ENCODE data around the gene SH3GL1. TPM values are rescaled to one million over a fixed set of nuclear protein-coding genes. Genes with fewer than 3 reads are reported as not detected.

Gene SH3GL1
- total RNA-seq, 1 donor from 2014 or later = 115 TPM

DNA sequence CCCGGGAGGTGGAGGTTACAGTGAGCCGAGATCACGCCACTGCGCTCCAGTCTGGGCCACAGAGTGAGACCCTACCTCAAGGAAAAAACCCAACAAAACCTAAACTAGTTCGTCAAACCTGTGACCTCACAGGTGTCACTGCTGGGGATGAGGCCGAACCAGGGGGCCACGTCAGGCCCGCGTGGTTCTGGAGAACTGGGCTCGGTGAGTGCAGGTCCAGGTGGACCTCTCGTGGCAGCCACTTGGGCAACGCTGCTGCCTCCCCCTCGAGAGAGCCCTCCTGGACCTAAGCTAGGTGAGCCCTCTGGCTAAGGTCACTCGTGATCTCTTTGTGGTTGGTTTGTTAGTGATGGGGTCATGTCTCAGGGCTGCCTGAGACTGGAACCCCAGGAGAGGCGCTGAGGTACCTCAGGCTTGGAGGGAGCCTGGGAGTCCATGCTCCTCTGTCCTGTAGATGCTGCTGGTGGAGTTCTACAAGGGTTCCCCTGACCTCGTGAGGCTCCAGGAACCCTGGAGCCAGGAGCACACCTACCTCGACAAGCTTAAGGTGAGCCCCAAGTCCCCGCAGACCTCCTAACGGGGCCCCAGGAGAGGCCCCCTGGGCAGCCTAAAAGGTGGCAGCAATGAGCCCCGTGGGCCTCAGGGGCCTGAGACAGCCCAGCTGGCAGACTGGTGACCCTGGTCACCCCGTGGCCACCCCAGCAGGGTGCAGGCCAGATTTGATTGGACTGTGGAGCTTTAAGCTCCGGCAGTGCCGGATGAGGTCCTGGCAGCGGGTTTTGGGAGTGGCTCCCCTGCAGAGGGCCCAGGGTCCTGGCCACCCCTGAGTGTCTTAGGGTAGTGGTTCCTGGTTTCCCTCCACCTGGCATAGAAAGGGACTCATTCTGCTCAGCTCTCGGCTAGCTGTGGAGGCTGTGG is 41.4 kb downstream of the SH3GL1 start:
- DNase-seq (ENCODE audit: extremely low spot score, unreplicated experiment) = peak; percentile 80
- no peaks in the 10 kb centered on the region for H3K27me3 Mint-ChIP-seq (ENCODE audit: unreplicated experiment)
- peaks cover 12% of the 10 kb centered on the region for H3K36me3 Mint-ChIP-seq (ENCODE audit: unreplicated experiment)
- no peak overlapping the region for H3K27ac Mint-ChIP-seq (ENCODE audit: unreplicated experiment)
- TF ChIP-seq, protein P1, sequence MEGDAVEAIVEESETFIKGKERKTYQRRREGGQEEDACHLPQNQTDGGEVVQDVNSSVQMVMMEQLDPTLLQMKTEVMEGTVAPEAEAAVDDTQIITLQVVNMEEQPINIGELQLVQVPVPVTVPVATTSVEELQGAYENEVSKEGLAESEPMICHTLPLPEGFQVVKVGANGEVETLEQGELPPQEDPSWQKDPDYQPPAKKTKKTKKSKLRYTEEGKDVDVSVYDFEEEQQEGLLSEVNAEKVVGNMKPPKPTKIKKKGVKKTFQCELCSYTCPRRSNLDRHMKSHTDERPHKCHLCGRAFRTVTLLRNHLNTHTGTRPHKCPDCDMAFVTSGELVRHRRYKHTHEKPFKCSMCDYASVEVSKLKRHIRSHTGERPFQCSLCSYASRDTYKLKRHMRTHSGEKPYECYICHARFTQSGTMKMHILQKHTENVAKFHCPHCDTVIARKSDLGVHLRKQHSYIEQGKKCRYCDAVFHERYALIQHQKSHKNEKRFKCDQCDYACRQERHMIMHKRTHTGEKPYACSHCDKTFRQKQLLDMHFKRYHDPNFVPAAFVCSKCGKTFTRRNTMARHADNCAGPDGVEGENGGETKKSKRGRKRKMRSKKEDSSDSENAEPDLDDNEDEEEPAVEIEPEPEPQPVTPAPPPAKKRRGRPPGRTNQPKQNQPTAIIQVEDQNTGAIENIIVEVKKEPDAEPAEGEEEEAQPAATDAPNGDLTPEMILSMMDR (IDR thresholded peaks at IDR 0.05) = no peak
- H3K9me3 Mint-ChIP-seq (ENCODE audit: unreplicated experiment) = no peaks in the 10 kb centered on the region
- H3K4me1 Mint-ChIP-seq (ENCODE audit: unreplicated experiment) = peaks cover 8% of the 10 kb centered on the region
- no peak overlapping the region for H3K4me3 Mint-ChIP-seq (ENCODE audit: unreplicated experiment)

DNA sequence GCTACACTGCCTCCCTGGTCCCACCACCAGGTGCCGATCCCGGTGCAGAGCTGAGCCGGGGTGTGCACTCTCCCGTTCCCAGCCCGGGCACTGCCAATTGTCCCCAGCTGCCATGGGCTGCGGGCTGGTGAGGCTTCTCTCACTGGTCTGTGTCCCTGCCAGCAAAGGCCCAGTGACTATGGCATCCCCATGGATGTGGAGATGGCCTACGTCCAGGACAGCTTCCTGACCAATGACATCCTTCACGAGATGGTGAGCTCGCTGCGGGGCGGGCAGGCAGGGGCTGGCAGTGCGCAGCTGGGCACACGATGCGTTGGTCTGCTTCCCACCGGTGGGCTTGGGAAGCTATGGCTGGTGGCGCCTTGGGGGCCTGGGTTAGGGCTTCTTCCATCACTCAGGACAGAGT is 42.4 kb downstream of the SH3GL1 start:
- TF ChIP-seq, protein P1 (IDR thresholded peaks at IDR 0.05) = no peak
- H3K4me1 Mint-ChIP-seq (ENCODE audit: unreplicated experiment) = peaks cover 8% of the 10 kb centered on the region
- peak overlapping the region; percentile 14 for H3K27ac Mint-ChIP-seq (ENCODE audit: unreplicated experiment)
- peaks cover 12% of the 10 kb centered on the region for H3K36me3 Mint-ChIP-seq (ENCODE audit: unreplicated experiment)
- no peak for DNase-seq (ENCODE audit: extremely low spot score, unreplicated experiment)
- H3K27me3 Mint-ChIP-seq (ENCODE audit: unreplicated experiment) = no peaks in the 10 kb centered on the region
- no peaks in the 10 kb centered on the region for H3K9me3 Mint-ChIP-seq (ENCODE audit: unreplicated experiment)
- no peak overlapping the region for H3K4me3 Mint-ChIP-seq (ENCODE audit: unreplicated experiment)

DNA sequence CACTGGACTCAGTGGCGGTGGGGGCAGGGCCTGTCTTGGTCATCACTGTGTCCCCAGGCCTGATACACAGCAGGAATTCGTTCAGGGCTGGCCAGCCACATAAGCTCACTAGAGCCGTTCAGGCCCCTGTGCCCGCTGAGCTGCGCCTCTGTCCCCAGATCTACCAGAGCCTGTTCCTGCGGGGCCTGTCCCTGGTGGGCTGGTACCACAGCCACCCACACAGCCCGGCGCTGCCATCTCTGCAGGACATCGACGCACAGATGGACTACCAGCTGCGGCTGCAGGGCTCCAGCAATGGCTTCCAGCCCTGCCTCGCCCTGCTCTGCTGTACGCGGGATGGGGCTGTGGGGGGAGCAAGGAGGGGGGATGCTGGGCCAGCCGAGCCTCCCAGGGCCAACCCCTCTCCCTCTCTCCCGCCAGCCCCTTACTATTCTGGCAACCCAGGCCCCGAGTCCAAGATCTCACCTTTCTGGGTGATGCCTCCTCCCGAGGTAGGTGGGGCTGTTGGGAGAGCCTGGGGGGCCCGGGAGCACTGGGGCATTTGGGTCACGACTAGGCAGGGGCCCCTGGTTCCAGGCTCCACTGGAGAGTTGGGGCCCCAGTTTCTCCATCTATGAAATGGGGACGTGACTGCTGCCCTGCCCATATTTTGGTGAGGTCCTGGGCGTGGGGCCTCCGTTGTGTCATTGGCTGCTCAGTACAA is 43.1 kb downstream of the SH3GL1 start:
- Mint-ChIP-seq H3K4me3 (ENCODE audit: unreplicated experiment) (no peak overlapping the region), H3K27me3 (ENCODE audit: unreplicated experiment) (no peaks in the 10 kb centered on the region), H3K27ac (ENCODE audit: unreplicated experiment) (no peak overlapping the region), H3K9me3 (ENCODE audit: unreplicated experiment) (no peaks in the 10 kb centered on the region), H3K36me3 (ENCODE audit: unreplicated experiment) (peaks cover 12% of the 10 kb centered on the region), H3K4me1 (ENCODE audit: unreplicated experiment) (peaks cover 10% of the 10 kb centered on the region)
- peak; percentile 80 for DNase-seq (ENCODE audit: extremely low spot score, unreplicated experiment)
- TF ChIP-seq, protein P1 (IDR thresholded peaks at IDR 0.05) = no peak

DNA sequence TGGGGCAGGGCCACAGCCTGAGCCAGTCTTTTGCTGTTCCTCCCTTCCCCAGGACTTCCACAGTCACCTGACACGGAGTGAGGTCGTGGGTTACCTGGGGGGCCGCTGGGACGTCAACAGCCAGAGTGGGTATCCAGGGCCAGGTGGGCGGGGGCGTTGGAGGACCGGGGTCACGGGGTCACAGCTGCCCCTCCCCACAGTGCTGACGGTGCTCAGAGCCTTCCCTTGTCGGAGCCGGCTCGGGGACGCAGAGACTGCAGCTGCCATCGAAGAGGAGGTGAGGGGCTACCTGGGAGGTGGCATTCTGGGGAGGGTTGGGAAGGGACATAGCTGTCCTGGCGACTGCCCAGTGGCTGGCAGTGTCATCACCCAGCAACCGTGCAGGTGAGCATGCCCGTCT is 45.5 kb downstream of the SH3GL1 start:
- Mint-ChIP-seq H3K27me3 (ENCODE audit: unreplicated experiment) (no peaks in the 10 kb centered on the region), H3K36me3 (ENCODE audit: unreplicated experiment) (peaks cover 3% of the 10 kb centered on the region), H3K9me3 (ENCODE audit: unreplicated experiment) (no peaks in the 10 kb centered on the region), H3K4me1 (ENCODE audit: unreplicated experiment) (peaks cover 2% of the 10 kb centered on the region), H3K4me3 (ENCODE audit: unreplicated experiment) (no peak overlapping the region), H3K27ac (ENCODE audit: unreplicated experiment) (no peak overlapping the region)
- TF ChIP-seq, protein P1 (IDR thresholded peaks at IDR 0.05) = no peak
- DNase-seq (ENCODE audit: extremely low spot score, unreplicated experiment) = peak; percentile 84

DNA sequence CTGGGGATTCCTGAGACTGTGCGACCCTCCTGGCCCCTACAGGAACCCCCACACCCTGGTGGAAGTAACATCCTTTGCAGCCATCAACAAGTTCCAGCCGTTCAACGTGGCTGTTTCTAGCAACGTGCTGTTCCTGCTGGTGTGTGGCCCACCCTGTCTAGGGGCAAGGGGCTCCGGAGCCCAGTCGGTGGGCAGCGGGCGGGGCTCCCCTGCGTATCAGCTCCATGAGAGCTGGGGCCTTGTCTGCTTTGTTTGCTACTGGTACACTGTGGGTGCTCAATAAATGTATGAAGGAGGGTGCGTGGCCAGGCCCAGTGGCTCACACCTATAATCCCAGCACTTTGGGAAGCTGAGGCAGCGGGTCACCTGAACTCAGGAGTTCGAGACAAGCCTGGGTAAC is 46.1 kb downstream of the SH3GL1 start:
- TF ChIP-seq, protein P1 (IDR thresholded peaks at IDR 0.05) = no peak
- H3K27ac Mint-ChIP-seq (ENCODE audit: unreplicated experiment) = no peak overlapping the region
- no peaks in the 10 kb centered on the region for H3K9me3 Mint-ChIP-seq (ENCODE audit: unreplicated experiment)
- no peak for DNase-seq (ENCODE audit: extremely low spot score, unreplicated experiment)
- H3K27me3 Mint-ChIP-seq (ENCODE audit: unreplicated experiment) = no peaks in the 10 kb centered on the region
- no peak overlapping the region for H3K4me3 Mint-ChIP-seq (ENCODE audit: unreplicated experiment)
- peaks cover 2% of the 10 kb centered on the region for H3K4me1 Mint-ChIP-seq (ENCODE audit: unreplicated experiment)
- peaks cover 3% of the 10 kb centered on the region for H3K36me3 Mint-ChIP-seq (ENCODE audit: unreplicated experiment)
